Calu3 (cell line): ENCODE data around the gene C11orf71. TPM values are rescaled to one million over a fixed set of nuclear protein-coding genes. Genes with fewer than 3 reads are reported as not detected.

ENCODE experiments used
- BruUV-seq: library from RNA; stranded (reverse); fragments of 400-500 nt; replicated peaks from 2 replicates; lab custom pipeline; 2021; lab: Mats Ljungman, UMichigan
- CTCF ChIA-PET: fragments of 300-600 bp; sonication (Branson Sonifier 250); formaldehyde crosslinking; loops from one replicate; lab custom pipeline; 2022; ENCODE audit warnings: antibody characterized with exemption; lab: Charles Lee
- DNase-seq: peaks from one replicate; pipeline ENCODE4 v3.0.0; 2022
- H3K27ac Mint-ChIP-seq: one replicate; pipeline ENCODE4 v1.8.0; 2022; ENCODE audit warnings: mixed read lengths; ENCODE audit not compliant: unreplicated experiment
- H3K27me3 Mint-ChIP-seq: one replicate; pipeline ENCODE4 v1.8.0; 2022; ENCODE audit warnings: mixed read lengths; ENCODE audit not compliant: unreplicated experiment
- H3K36me3 Mint-ChIP-seq: one replicate; pipeline ENCODE4 v1.8.0; 2022; ENCODE audit warnings: mild to moderate bottlenecking, moderate library complexity, mixed read lengths; ENCODE audit not compliant: insufficient read depth, unreplicated experiment
- H3K4me1 Mint-ChIP-seq: one replicate; pipeline ENCODE4 v1.8.0; 2022; ENCODE audit warnings: mild to moderate bottlenecking, low read depth, mixed read lengths; ENCODE audit not compliant: unreplicated experiment
- H3K4me3 Mint-ChIP-seq: one replicate; pipeline ENCODE4 v1.8.0; 2022; ENCODE audit warnings: mild to moderate bottlenecking, low read depth, moderate library complexity, mixed read lengths; ENCODE audit not compliant: unreplicated experiment
- H3K9me3 Mint-ChIP-seq: one replicate; pipeline ENCODE4 v1.8.0; 2022; ENCODE audit warnings: low read depth, mixed read lengths; ENCODE audit not compliant: unreplicated experiment
- CTCF ChIP-seq: fragments of 200-600 bp; IDR thresholded peaks from one replicate; pipeline ENCODE4 v1.8.0; 2022; ENCODE audit warnings: antibody characterized with exemption; ENCODE audit not compliant: unreplicated experiment
- intact Hi-C: fragments of 100-400 bp; cut with micrococcal nuclease; formaldehyde crosslinking; loops from one replicate; pipeline ENCODE4 v1.10.0; 2022; ENCODE audit not compliant: unreplicated experiment
- total RNA-seq: library from RNA; stranded (reverse); gene quantifications from 2 replicates; pipeline ENCODE4 v1.2.3, GENCODE V29; 2022

Gene C11orf71
- total RNA-seq, 1 experiment from 2014 or later, result 3.8 TPM

GRCh38 chr11:114384487-114384886, 15.8 kb downstream of the C11orf71 start:
- Mint-ChIP-seq H3K4me1 (no peaks in the 10 kb centered on the region), H3K9me3 (no peaks in the 10 kb centered on the region), H3K4me3 (no peak overlapping the region), H3K36me3 (no peaks in the 10 kb centered on the region), H3K27me3 (peaks cover 12% of the 10 kb centered on the region), H3K27ac (no peak overlapping the region)
- CTCF ChIA-PET, result no interaction called here
- DNase-seq, result no peak
- TF ChIP-seq CTCF, result no peak
- intact Hi-C loops, result no loop called here
- BruUV-seq, result no TSS peak

- Mint-ChIP-seq H3K36me3 (no peaks in the 10 kb centered on the region), H3K9me3 (no peaks in the 10 kb centered on the region), H3K4me3 (no peak overlapping the region), H3K4me1 (no peaks in the 10 kb centered on the region), H3K27me3 (peaks cover 13% of the 10 kb centered on the region), H3K27ac (no peak overlapping the region)
- DNase-seq, result no peak
- no peak for TF ChIP-seq CTCF
- intact Hi-C loops, result no loop called here
- BruUV-seq, result no TSS peak
- CTCF ChIA-PET, result no interaction called here
Measured at GRCh38 chr11:114382509-114382908, 17.8 kb downstream of the C11orf71 start.

DNA sequence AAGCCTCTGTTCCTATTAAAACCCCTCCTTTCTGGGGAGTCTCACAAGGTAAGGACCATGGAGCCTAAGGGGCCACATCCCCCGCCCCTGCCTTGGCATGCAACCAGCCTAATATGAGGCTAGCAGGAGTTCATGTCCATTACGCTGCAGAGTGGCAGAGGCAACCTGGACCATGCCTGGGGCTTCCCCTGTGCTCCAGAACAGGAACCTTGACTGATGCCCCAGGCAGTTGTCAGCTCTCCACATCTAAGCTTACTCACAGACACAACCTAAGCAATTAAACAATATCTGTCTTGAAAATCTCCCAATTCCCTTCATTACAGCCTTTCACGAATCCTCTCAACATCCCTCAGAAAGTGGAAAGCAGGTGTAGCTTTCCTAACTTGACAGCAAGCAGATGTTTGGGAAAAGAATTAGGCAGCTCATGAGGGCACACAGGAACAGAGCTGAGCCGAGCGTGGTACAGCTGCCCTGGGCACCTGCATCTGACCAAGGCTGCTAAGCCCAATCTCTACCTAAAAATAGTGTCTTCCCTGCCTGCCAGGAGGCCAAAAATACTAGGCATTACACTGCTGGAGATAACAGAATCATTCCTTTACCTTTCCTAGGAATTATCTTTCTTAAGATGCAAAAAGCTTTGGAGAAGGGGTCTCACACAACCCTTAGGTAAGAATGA, 20.8 kb downstream of the C11orf71 start:
- Mint-ChIP-seq H3K9me3 (no peaks in the 10 kb centered on the region), H3K27me3 (peaks cover 13% of the 10 kb centered on the region), H3K4me3 (no peak overlapping the region), H3K27ac (no peak overlapping the region), H3K4me1 (no peaks in the 10 kb centered on the region), H3K36me3 (no peaks in the 10 kb centered on the region)
- CTCF ChIA-PET, result no interaction called here
- DNase-seq, result no peak
- no peak for TF ChIP-seq CTCF
- no TSS peak for BruUV-seq
- intact Hi-C loops, result no loop called here

DNA sequence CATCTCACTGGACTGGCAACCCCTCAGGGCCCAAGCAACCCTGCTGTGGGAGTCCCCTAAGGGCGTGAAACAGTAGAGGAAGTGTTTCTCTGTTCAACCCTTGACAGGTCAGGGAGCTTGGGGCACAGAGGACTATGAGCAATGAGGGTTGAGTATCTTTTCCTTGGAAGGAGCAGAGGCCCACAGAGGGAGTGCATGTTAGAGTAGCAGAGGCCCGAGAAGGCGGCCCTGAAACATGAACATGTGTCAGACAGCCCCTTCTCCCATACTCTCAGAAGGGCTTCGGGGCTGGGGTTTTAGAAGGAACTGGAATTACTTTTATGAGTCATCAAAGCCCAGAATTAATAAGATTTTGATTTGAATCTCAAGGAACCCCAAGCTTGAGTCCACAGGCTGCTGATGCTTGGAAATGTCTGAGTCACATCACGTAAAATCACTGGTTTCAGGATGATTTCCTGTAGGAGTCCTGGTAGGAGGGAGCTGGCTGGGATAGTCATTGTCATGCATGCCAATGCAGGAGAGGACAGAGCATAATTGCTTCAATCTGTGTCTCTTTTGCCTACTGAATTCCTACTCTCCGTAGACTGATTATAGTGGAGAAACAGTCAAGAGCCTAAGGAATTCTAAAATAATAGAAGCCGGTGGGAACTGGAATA, 22.6 kb downstream of the C11orf71 start:
- Mint-ChIP-seq H3K9me3 (no peaks in the 10 kb centered on the region), H3K27me3 (peaks cover 13% of the 10 kb centered on the region), H3K4me1 (no peaks in the 10 kb centered on the region), H3K4me3 (no peak overlapping the region), H3K36me3 (no peaks in the 10 kb centered on the region), H3K27ac (no peak overlapping the region)
- BruUV-seq, result no TSS peak
- TF ChIP-seq CTCF, result no peak
- CTCF ChIA-PET, result no interaction called here
- intact Hi-C loops, result no loop called here
- DNase-seq, result no peak
